WTC11 (cell line): ENCODE results near the gene RPL19. TPM values are rescaled to one million over a fixed set of nuclear protein-coding genes. Genes with fewer than 3 reads are reported as not detected.

Experiments used
- ATAC-seq: fragments of 200-7000 bp; cut with Tn5 transposase; 2 replicates; pipeline ENCODE4 v1.10.0; 2021; ENCODE audit warnings: mild to moderate bottlenecking, moderate library complexity
- CTCF ChIA-PET: fragments of 300-600 bp; sonication (Branson Sonifier 250); formaldehyde crosslinking; loops from one replicate; lab custom pipeline; 2021; ENCODE audit warnings: antibody characterized with exemption; lab: Charles Lee
- POLR2A ChIA-PET: fragments of 350-600 bp; sonication (Branson Sonifier 250); formaldehyde crosslinking; loops from one replicate; lab custom pipeline; 2021; ENCODE audit warnings: antibody characterized with exemption; lab: Charles Lee
- DNase-seq: peaks from one replicate; pipeline ENCODE4 v3.0.0; 2021; ENCODE audit warnings: low spot score
- H3K27ac Mint-ChIP-seq: 2 replicates; pipeline ENCODE4 v1.8.0; 2021; ENCODE audit warnings: mixed read lengths
- H3K27me3 Mint-ChIP-seq: 2 replicates; pipeline ENCODE4 v1.8.0; 2021; ENCODE audit warnings: low read depth, mild to moderate bottlenecking, moderate library complexity, mixed read lengths
- H3K36me3 Mint-ChIP-seq: 2 replicates; pipeline ENCODE4 v1.8.0; 2021; ENCODE audit warnings: mixed read lengths
- H3K4me1 Mint-ChIP-seq: 2 replicates; pipeline ENCODE4 v1.8.0; 2022; ENCODE audit warnings: mixed read lengths
- H3K4me3 Mint-ChIP-seq: 2 replicates; pipeline ENCODE4 v1.8.0; 2021; ENCODE audit warnings: mild to moderate bottlenecking, moderate library complexity, mixed read lengths
- H3K9me3 Mint-ChIP-seq: 2 replicates; pipeline ENCODE4 v1.8.0; 2021; ENCODE audit warnings: mixed read lengths
- AR ChIP-seq: fragments of 250-450 bp; sonication (Bioruptor Pico); IDR thresholded peaks from 2 replicates; pipeline ENCODE4 v1.9.0; 2021; ENCODE audit warnings: mild to moderate bottlenecking
- ATF1 ChIP-seq: sonication (generic); formaldehyde crosslinking; IDR thresholded peaks from 2 replicates; pipeline ENCODE4 v1.8.1; 2023; ENCODE audit warnings: mild to moderate bottlenecking, moderate library complexity, missing genetic modification reagents
- CBFB ChIP-seq: sonication (generic); formaldehyde crosslinking; IDR thresholded peaks from 2 replicates; pipeline ENCODE4 v1.8.1; 2022; ENCODE audit warnings: mild to moderate bottlenecking, low read depth, missing genetic modification reagents
- GABPB1 ChIP-seq: sonication (generic); formaldehyde crosslinking; IDR thresholded peaks from 2 replicates; pipeline ENCODE4 v1.8.1; 2023; ENCODE audit warnings: mild to moderate bottlenecking, missing genetic modification reagents
- GTF2I ChIP-seq: fragments of 250-450 bp; sonication (Bioruptor Pico); conservative IDR thresholded peaks from 2 replicates; pipeline ENCODE4 v1.4.0; 2021; ENCODE audit warnings: mild to moderate bottlenecking
- JAZF1 ChIP-seq: fragments of 250-450 bp; sonication (Bioruptor Pico); IDR thresholded peaks from 2 replicates; pipeline ENCODE4 v1.9.0; 2021; ENCODE audit warnings: moderate library complexity, mild to moderate bottlenecking, inconsistent platforms
- PREB ChIP-seq: sonication (generic); formaldehyde crosslinking; IDR thresholded peaks from 2 replicates; pipeline ENCODE4 v1.8.1; 2022; ENCODE audit warnings: mild to moderate bottlenecking, missing genetic modification reagents, moderate library complexity, borderline replicate concordance
- SP1 ChIP-seq: sonication (generic); formaldehyde crosslinking; conservative IDR thresholded peaks from 2 replicates; pipeline ENCODE4 v1.8.1; 2022; ENCODE audit warnings: missing genetic modification reagents
- STAT6 ChIP-seq: sonication (generic); formaldehyde crosslinking; conservative IDR thresholded peaks from 2 replicates; pipeline ENCODE4 v1.8.1; 2023; ENCODE audit warnings: mild to moderate bottlenecking, low read depth, missing genetic modification reagents, moderate library complexity
- TEAD4 ChIP-seq: sonication (generic); formaldehyde crosslinking; IDR thresholded peaks from 2 replicates; pipeline ENCODE4 v1.8.0; 2022; ENCODE audit warnings: mild to moderate bottlenecking, missing genetic modification reagents
- ZBTB21 ChIP-seq: sonication (generic); formaldehyde crosslinking; IDR thresholded peaks from 2 replicates; pipeline ENCODE4 v1.8.1; 2023; ENCODE audit warnings: mild to moderate bottlenecking, missing genetic modification reagents, borderline replicate concordance
- ZNF232 ChIP-seq: sonication (generic); formaldehyde crosslinking; IDR thresholded peaks from 2 replicates; pipeline ENCODE4 v1.8.0; 2022; ENCODE audit warnings: mild to moderate bottlenecking, missing genetic modification reagents
- ZNF425 ChIP-seq: fragments of 250-450 bp; sonication (Bioruptor Pico); conservative IDR thresholded peaks from 2 replicates; pipeline ENCODE4 v1.9.0; 2021; ENCODE audit warnings: mild to moderate bottlenecking
- ZNF671 ChIP-seq: fragments of 250-450 bp; sonication (Bioruptor Pico); IDR thresholded peaks from 2 replicates; pipeline ENCODE4 v1.8.0; 2021; ENCODE audit warnings: mild to moderate bottlenecking
- total RNA-seq: library from RNA; stranded (reverse); gene quantifications from 3 replicates; pipeline ENCODE4 v1.2.3, GENCODE V29; 2021
- TF ChIP-seq, protein P1 (sequence below): sonication (generic); formaldehyde crosslinking; IDR thresholded peaks from 2 replicates; pipeline ENCODE4 v1.8.1; 2022; ENCODE audit warnings: low read depth, missing genetic modification reagents, borderline replicate concordance
- TF ChIP-seq, protein P2 (sequence below): sonication (generic); formaldehyde crosslinking; IDR thresholded peaks from 2 replicates; pipeline ENCODE4 v1.8.0; 2022; ENCODE audit warnings: mild to moderate bottlenecking, missing genetic modification reagents
- TF ChIP-seq, protein P3 (sequence below): fragments of 250-450 bp; sonication (Bioruptor Pico); IDR thresholded peaks from 2 replicates; pipeline ENCODE4 v1.9.0; 2021; ENCODE audit warnings: mild to moderate bottlenecking
- TF ChIP-seq, protein P4 (sequence below): sonication (generic); formaldehyde crosslinking; IDR thresholded peaks from 2 replicates; pipeline ENCODE4 v1.8.0; 2022; ENCODE audit warnings: mild to moderate bottlenecking, missing genetic modification reagents

RPL19 gene
- total RNA-seq, 1 experiment from 2014 or later: 1,970 TPM

GRCh38 chr17:39237586-39237985, 37.5 kb downstream of the RPL19 start:
- Mint-ChIP-seq H3K4me3 (no peak overlapping the region), H3K27ac (no peak overlapping the region), H3K4me1 (peaks cover 13% of the 10 kb centered on the region), H3K27me3 (peaks cover 3% of the 10 kb centered on the region; the same call in 1 of the 2 replicates), H3K9me3 (no peaks in the 10 kb centered on the region), H3K36me3 (no peaks in the 10 kb centered on the region)
- TF ChIP-seq JAZF1 (CRISPR knock-in tag) (no peak), PREB (CRISPR knock-in tag) (no peak), ZBTB21 (no peak), GABPB1 (CRISPR knock-in tag) (no peak), ZNF425 (CRISPR knock-in tag) (no peak), STAT6 (no peak), AR (CRISPR knock-in tag) (no peak), SP1 (CRISPR knock-in tag) (no peak)
- TF ChIP-seq, protein P1, sequence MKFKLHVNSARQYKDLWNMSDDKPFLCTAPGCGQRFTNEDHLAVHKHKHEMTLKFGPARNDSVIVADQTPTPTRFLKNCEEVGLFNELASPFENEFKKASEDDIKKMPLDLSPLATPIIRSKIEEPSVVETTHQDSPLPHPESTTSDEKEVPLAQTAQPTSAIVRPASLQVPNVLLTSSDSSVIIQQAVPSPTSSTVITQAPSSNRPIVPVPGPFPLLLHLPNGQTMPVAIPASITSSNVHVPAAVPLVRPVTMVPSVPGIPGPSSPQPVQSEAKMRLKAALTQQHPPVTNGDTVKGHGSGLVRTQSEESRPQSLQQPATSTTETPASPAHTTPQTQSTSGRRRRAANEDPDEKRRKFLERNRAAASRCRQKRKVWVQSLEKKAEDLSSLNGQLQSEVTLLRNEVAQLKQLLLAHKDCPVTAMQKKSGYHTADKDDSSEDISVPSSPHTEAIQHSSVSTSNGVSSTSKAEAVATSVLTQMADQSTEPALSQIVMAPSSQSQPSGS (CRISPR knock-in tag): no peak
- TF ChIP-seq, protein P2, sequence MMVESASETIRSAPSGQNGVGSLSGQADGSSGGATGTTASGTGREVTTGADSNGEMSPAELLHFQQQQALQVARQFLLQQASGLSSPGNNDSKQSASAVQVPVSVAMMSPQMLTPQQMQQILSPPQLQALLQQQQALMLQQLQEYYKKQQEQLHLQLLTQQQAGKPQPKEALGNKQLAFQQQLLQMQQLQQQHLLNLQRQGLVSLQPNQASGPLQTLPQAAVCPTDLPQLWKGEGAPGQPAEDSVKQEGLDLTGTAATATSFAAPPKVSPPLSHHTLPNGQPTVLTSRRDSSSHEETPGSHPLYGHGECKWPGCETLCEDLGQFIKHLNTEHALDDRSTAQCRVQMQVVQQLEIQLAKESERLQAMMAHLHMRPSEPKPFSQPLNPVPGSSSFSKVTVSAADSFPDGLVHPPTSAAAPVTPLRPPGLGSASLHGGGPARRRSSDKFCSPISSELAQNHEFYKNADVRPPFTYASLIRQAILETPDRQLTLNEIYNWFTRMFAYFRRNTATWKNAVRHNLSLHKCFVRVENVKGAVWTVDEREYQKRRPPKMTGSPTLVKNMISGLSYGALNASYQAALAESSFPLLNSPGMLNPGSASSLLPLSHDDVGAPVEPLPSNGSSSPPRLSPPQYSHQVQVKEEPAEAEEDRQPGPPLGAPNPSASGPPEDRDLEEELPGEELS (CRISPR knock-in tag): no peak
- CTCF ChIA-PET: interaction anchor here (0.7 to 15.5 kb wide), 13 partner anchors 11 to 270 kb away, joined by 3 to 626 read pairs (median 4); partner anchors contain the start of genes ARL5C, CACNB1, FBXO47 and RPL19
- POLR2A ChIA-PET: no interaction called here
- ATAC-seq (no peak), DNase-seq (no peak)

- ChIA-PET POLR2A (no interaction called here), CTCF (interaction anchor here (0.7 to 15.5 kb wide), 17 partner anchors 7 to 342 kb away, joined by 3 to 626 read pairs (median 4); partner anchors contain the start of genes ARL5C, CACNB1, FBXO47 and RPL19)
- H3K36me3 Mint-ChIP-seq: no peaks in the 10 kb centered on the region
- H3K27me3 Mint-ChIP-seq: peaks cover 3% of the 10 kb centered on the region; the same call in 1 of the 2 replicates
- H3K9me3 Mint-ChIP-seq: no peaks in the 10 kb centered on the region
- H3K4me1 Mint-ChIP-seq: peaks cover 13% of the 10 kb centered on the region
- ATAC-seq (no peak), DNase-seq (no peak)
- no peak overlapping the region for H3K27ac Mint-ChIP-seq
- no peak overlapping the region for H3K4me3 Mint-ChIP-seq
- TF ChIP-seq TEAD4 (CRISPR knock-in tag) (no peak), GTF2I (no peak), ZNF671 (CRISPR knock-in tag) (no peak), CBFB (CRISPR knock-in tag) (no peak), ZNF232 (no peak), ATF1 (CRISPR knock-in tag) (no peak)
- TF ChIP-seq, protein P3, sequence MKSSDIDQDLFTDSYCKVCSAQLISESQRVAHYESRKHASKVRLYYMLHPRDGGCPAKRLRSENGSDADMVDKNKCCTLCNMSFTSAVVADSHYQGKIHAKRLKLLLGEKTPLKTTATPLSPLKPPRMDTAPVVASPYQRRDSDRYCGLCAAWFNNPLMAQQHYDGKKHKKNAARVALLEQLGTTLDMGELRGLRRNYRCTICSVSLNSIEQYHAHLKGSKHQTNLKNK (CRISPR knock-in tag): no peak
- TF ChIP-seq, protein P1 (CRISPR knock-in tag): no peak
- TF ChIP-seq, protein P4, sequence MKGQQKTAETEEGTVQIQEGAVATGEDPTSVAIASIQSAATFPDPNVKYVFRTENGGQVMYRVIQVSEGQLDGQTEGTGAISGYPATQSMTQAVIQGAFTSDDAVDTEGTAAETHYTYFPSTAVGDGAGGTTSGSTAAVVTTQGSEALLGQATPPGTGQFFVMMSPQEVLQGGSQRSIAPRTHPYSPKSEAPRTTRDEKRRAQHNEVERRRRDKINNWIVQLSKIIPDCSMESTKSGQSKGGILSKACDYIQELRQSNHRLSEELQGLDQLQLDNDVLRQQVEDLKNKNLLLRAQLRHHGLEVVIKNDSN (CRISPR knock-in tag): no peak
Observed at GRCh38 chr17:39238311-39238972, 38.4 kb downstream of the RPL19 start.
